GM18873 (cell line): Measurements from ENCODE around the gene TMEM53.

Experiments used
- ATAC-seq: cut with Tn5 transposase; IDR thresholded peaks from one replicate; pipeline ENCODE4 v1.9.1; 2021; ENCODE audit warnings: mild to moderate bottlenecking, moderate library complexity, moderate number of reproducible peaks; ENCODE audit not compliant: unreplicated experiment, low FRiP score

TMEM53 gene

GRCh38 chr1:44650159-44650831 lies 24.0 kb downstream of the TMEM53 start:
- no peak for ATAC-seq

GRCh38 chr1:44649788-44650158 lies 24.5 kb downstream of the TMEM53 start:
- no peak for ATAC-seq

- no peak for ATAC-seq
Observed at GRCh38 chr1:44648529-44649250, 25.6 kb downstream of the TMEM53 start.

- ATAC-seq: no peak
Observed at GRCh38 chr1:44647896-44648295, 26.4 kb downstream of the TMEM53 start.

GRCh38 chr1:44646261-44647110 lies 27.8 kb downstream of the TMEM53 start:
- ATAC-seq: no peak

- no peak for ATAC-seq
Observed at GRCh38 chr1:44645476-44646244, 28.6 kb downstream of the TMEM53 start.

- no peak for ATAC-seq
Observed at GRCh38 chr1:44644806-44645205, 29.5 kb downstream of the TMEM53 start.

- no peak for ATAC-seq
Observed at GRCh38 chr1:44643721-44644334, 30.5 kb downstream of the TMEM53 start.

GRCh38 chr1:44642925-44643324 lies 31.4 kb downstream of the TMEM53 start:
- no peak for ATAC-seq

GRCh38 chr1:44642255-44642654 lies 32.0 kb downstream of the TMEM53 start:
- ATAC-seq: no peak

GRCh38 chr1:44641126-44642102 lies 32.9 kb downstream of the TMEM53 start:
- no peak for ATAC-seq

GRCh38 chr1:44640200-44640853 lies 34.0 kb downstream of the TMEM53 start:
- no peak for ATAC-seq

- no peak for ATAC-seq
Observed at GRCh38 chr1:44637702-44638411, 36.4 kb downstream of the TMEM53 start.

- ATAC-seq: no peak
Observed at GRCh38 chr1:44636688-44637598, 37.3 kb downstream of the TMEM53 start.

- ATAC-seq: no peak
Observed at GRCh38 chr1:44636083-44636687, 38.1 kb downstream of the TMEM53 start.

GRCh38 chr1:44635439-44635838 lies 38.8 kb downstream of the TMEM53 start:
- no peak for ATAC-seq
